Posterior cingulate gyrus (tissue), 11 donors: ENCODE data around the gene CDC73.
"Not testable (repeated sequence)": the region's sequence is repeated elsewhere in the genome, so short reads cannot be mapped to it uniquely, and the experiment has no call there.

Source experiments
- DNase-seq, 10 donors: peaks; one replicate each; pipeline versions ENCODE4 v3.0.0 to v3.0.0-alpha.2; 2020 to 2021; ENCODE audit warnings: mixed read lengths in 3 of 10
- intact Hi-C: fragments of 100-400 bp; cut with DNase I; formaldehyde crosslinking; loops from one replicate; pipeline ENCODE4 v1.15.1; 2023

The CDC73 gene

GRCh38 chr1:193157360-193157759 lies 35.5 kb downstream of the CDC73 start:
- no peak for DNase-seq
- intact Hi-C loops: no loop called here

DNA sequence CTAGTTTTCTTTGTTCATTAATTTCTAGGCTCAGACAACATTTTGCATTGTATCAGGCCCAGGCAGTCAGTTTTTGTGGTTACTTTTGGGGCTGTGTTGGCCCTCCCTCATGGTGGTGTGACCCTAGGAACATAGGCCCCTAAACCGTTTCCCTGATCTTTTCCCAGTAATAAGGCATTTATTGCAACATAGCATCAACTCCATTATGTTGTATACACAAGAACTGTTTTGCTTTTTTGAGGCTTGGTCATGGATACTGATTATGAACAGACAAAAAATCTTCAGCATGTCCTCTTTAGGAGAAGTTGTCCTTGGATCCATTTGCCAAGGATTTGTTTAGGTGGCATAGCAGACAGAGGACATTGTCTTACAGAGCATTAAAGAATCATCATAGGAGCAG lies 54.3 kb downstream of the CDC73 start:
- DNase-seq: no peak

GRCh38 chr1:193176788-193177187 lies 55.0 kb downstream of the CDC73 start:
- intact Hi-C loops: no loop called here
- DNase-seq: no peak

More for the DNA sequence above, 54.3 kb downstream of the CDC73 start:
- intact Hi-C loops: no loop called here

GRCh38 chr1:193179094-193179493 lies 57.3 kb downstream of the CDC73 start:
- intact Hi-C loops: no loop called here
- no peak for DNase-seq

DNA sequence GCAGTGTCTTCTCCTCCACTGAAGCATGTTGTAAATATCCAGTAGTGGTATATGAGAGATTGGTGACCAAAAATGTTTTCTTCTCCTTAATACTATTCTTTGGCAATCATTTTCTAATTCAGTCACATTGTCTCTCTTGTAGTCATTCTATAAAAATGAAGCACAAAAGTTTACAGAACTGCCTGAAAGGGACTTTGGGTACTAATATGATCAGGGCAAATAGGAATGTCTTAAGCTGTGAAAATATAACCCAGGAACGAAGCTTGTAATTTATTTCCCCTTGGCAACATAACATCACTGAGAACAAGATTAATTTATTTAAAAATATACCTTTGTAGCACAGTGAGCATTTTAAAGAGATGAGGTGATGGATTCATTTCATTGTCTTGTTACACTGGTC lies 59.7 kb downstream of the CDC73 start:
- no peak for DNase-seq
- intact Hi-C loops: loop anchor here (5.0 to 10.0 kb wide), 2 partner anchors 57 to 226 kb away; partner anchors contain the start of gene CDC73

GRCh38 chr1:193181985-193182384 lies 60.2 kb downstream of the CDC73 start:
- intact Hi-C loops: loop anchor here (5.0 to 10.0 kb wide), 2 partner anchors 57 to 225 kb away; partner anchors contain the start of gene CDC73
- DNase-seq: no peak

DNA sequence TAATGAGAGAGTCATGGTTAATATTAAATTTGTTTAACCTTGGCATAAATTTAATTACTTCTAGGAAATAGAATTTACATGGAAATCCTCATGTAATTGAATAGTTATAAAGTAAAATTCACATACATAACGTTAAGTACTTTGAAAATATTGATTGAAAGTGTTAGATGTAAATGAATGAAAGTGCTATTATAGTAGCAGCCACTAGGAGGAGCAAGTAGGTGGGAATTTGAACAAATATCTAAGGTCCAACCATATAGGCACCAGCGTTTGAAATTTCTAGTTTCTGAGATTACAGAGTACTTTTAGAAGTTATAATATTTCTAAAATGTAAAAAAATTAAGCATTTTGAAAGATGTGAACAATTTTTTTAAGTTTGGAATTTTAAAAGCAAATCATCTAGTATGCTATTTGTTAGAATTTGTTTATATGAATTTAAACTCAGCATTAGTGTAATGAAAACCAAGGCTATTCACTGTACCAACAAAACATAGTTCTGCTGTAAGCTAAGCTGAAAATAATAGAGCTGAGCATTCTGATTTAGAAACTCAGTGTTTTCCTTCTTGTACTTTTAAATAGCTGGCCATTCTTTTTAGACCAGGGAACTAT lies 61.3 kb downstream of the CDC73 start:
- intact Hi-C loops: loop anchor here (5.0 to 10.0 kb wide), 2 partner anchors 58 to 224 kb away; partner anchors contain the start of gene CDC73
- DNase-seq: no peak

- intact Hi-C loops: loop anchor here (5.0 to 10.0 kb wide), 2 partner anchors 60 to 223 kb away; partner anchors contain the start of gene CDC73
- DNase-seq: no peak
These were observed 62.9 kb downstream of the CDC73 start for GRCh38 chr1:193184776-193185175.

DNA sequence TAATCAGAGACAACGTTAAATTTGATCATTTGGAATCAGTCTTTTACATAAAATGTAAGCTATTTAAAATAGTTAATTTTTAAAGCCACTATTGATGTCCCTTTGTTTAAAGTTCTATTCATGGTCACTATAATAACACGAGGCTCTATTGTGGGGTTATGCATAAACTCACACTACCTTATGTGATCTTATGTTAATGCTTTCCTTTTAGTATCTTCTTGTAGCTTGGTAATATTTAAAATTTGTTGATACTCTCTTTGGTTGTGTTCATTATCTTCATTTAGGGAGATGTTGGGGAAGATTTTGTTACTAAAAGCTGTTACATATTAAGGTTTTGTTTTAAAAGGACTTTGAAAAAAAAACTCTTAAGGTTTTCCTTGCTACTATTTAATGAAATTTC lies 63.4 kb downstream of the CDC73 start:
- no peak for DNase-seq
- intact Hi-C loops: loop anchor here (10.0 kb wide), 1 partner anchor 60 kb away; the partner anchor contains the start of gene CDC73

DNA sequence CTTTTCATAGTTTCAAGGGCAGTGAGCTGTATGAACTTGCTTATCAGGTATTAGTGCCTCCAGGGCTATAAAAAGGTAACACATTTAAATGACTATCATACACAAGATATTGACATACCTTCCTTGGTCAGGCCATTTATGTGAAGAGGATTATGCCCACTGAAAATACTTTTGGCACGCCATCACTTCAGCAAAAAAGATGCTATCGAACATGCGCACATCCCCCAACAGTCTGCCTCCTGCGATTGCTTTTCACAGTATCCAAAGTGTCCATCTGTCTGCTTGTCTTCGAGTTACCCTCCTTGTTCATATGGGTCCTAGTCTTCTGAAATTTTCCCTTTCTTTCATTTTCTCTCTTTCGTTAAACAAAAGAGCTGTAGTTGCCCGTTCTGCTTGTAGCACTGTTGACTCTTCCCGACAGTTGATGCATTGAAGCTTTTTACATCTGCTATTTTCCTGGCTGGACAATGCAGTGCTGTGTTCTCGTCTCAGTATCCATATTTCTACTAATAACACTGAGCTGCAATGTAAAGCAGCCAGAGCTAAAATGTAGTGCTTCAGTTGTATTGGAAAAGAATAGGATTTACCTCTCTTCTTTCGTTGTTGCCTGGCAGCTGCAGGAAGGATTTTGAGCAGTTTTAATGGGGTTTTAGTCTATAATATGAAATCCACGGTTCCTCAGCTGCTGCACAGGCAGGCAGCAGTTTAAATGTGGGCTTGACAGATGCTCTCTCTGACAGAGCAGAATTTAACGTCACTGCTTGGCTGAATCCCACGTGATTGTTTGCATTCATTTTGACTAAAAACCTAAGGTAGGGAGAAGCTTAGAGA lies 64.3 kb downstream of the CDC73 start, which contains the start of gene B3GALT2:
TSS of gene B3GALT2 (minus strand) at position 713 of the 831 bp plus-strand sequence. CDS start 5,051 bp downstream, outside the sequence.
- intact Hi-C loops: loop anchor here (10.0 kb wide), 1 partner anchor 61 kb away; the partner anchor contains the start of gene CDC73

DNA sequence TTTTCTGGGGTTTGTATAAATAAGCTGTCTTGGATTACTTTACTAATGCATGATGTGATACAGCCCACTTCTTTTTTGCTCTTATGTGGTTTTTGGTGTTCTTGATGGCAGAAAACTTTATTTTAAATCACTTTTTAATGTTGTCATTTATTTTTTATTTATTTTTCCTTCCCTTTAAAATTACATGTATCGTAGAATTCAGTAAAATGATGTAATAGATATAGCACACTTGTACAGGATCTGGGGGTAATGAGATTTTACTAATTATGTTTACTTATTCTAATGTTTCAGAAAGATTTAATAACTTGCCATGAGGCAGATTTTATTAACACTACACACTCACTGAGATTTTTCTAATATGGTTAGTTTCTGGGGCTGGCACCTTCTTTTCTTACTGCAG lies 65.3 kb downstream of the CDC73 start:
- intact Hi-C loops: loop anchor here (10.0 kb wide), 1 partner anchor 62 kb away; the partner anchor contains the start of gene CDC73
- DNase-seq: no peak

More for the DNA sequence above, 64.3 kb downstream of the CDC73 start, which contains the start of gene B3GALT2:
- peak in 8 of 10 donors; percentile 21 to 84 (median 49) for DNase-seq

GRCh38 chr1:193188915-193189314 lies 67.1 kb downstream of the CDC73 start:
- DNase-seq: not testable (repeated sequence)
- intact Hi-C loops: loop anchor here (10.0 kb wide), 1 partner anchor 64 kb away; the partner anchor contains the start of gene CDC73

DNA sequence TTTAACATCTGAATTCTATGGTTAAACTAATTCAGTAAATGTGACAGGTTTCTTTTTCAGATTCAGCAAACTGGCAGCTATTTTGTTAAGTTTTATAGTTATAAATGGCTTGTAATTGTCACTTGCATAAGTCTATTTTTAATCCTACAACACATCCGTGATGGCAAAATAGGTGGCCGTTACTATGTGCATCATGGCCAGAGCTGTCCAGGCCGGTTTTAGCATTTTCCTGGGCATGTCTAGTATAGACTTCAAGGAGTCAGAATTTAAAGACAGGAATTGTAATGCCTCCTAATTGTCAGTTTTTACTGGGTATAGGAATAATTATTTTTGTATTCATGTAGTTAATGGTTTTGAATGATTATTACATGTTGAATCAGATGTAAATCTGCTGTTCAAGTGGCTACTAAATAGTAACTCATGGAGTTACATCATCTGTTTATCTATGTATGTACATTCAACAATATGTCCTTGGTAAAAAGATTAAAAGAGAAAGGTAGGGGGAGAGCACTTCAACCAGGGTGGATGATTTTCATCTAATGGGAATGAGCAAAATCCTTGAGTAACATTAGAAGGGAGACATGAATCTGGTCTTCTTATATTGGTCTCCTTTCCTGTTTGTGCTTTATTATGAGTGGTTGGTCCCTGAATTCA lies 67.7 kb downstream of the CDC73 start:
- intact Hi-C loops: loop anchor here (10.0 kb wide), 1 partner anchor 65 kb away; the partner anchor contains the start of gene CDC73

DNA sequence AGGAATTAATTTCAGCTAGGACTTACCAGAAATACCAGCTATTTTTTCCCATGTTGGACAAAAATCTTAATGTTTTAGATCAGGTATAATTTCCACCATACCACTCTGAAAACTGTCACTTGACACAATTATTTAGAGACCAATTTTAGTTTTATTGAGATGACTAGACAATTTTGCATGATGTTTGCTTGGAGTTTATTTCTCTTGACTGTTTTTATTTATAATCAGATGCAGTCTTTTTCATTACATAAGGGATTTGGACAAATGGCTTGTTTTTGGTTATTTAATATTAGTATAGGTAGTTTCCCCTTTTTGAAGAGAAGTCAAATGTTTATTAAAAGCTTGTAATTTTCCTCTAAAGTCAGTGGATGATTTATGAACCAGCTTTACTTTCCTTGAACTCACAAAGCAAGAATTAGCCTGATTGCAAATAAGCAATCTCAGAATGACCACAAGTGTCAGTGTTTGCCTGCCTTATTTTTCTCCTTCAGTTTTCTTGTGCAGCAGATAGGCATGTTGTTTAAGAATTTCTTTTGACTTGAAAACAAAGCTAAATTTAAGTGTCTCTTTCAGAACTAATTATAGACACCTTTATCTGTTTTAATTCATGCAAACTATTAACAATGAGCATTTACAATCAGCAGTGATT lies 68.4 kb downstream of the CDC73 start:
- no peak for DNase-seq
- intact Hi-C loops: no loop called here

More for the DNA sequence above, 67.7 kb downstream of the CDC73 start:
- no peak for DNase-seq

GRCh38 chr1:193192586-193192985 lies 70.8 kb downstream of the CDC73 start:
- DNase-seq: no peak
- intact Hi-C loops: no loop called here

DNA sequence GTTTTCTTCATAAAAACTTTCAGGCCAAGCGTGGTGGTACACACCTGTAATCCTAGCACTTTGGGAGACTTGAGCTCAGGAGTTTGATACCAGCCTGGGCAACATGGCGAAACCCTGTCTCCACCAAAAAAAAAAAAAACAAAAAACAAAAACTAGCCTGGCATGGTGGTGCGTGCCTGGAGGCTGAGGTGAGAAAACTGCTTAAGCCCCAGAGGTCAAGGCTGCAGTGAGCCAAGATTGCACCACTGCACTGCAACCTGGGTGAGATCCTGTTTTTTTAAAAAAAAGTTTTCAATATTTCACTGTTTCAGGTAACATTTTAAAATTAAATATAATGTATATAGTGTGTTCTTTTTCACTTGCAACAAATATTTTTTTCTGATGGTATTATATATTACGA lies 78.1 kb downstream of the CDC73 start:
- intact Hi-C loops: no loop called here
- no peak for DNase-seq

- DNase-seq: no peak
- intact Hi-C loops: no loop called here
These were observed 79.2 kb downstream of the CDC73 start for GRCh38 chr1:193201021-193201420.

DNA sequence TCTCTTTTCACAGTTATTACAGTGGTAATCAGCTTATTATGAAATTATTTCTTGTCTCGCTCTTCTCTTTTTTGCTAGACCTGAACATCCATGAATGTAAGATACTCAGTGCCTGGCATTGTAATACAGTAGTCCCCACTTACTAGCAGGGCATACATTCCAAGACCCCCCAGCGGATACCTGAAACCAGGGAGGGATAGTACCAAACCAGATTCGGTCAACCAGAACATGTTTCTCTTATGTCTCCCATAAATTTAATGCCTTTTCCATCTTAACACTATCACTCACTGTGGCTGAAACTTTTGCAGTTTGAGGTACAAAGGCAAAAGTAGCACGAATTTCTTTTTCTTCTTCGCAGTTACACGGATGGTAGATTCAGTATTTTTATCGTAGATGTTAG lies 89.2 kb downstream of the CDC73 start:
- no peak for DNase-seq
- intact Hi-C loops: no loop called here

GRCh38 chr1:193211539-193211938 lies 89.7 kb downstream of the CDC73 start:
- no peak for DNase-seq
- intact Hi-C loops: no loop called here

DNA sequence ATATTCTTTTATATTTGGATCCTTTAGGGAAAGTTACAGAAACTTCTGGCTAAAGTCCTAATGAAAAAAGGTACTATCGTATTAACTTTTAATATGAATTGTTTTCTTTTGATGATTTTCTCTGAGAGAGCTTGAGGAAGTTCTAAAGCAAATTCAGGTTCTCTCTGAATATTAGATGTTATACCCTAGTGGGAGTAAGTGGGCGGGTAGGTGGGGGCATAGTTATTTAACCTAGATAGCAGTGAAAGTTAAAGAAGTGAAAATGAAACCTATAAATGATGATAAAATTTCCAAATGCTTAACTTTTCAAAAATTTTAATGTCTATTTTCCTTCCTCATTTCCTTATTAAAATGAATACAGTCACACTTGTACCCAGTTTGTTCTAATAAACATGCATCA lies 90.8 kb downstream of the CDC73 start:
- intact Hi-C loops: no loop called here
- no peak for DNase-seq
